GM12878 (cell line): ENCODE measurements around the gene RIC1. TPM values are rescaled to one million over a fixed set of nuclear protein-coding genes. Genes with fewer than 3 reads are reported as not detected.

Source experiments
- ATAC-seq: fragments of 200-7000 bp; cut with Tn5 transposase; 3 replicates; pipeline ENCODE4 v1.9.1; 2020; ENCODE audit warnings: mild to moderate bottlenecking, moderate library complexity
- BruUV-seq: library from RNA; stranded (reverse); fragments of 400-500 nt; replicated peaks from 2 replicates; lab custom pipeline; 2021; lab: Mats Ljungman, UMichigan
- CTCF ChIA-PET: fragments of 300-600 bp; sonication (Branson Sonifier 250); formaldehyde crosslinking; extraction: SDS; loops from one replicate; lab custom pipeline; 2021; ENCODE audit warnings: inconsistent platforms; lab: Yijun Ruan, JAX
- POLR2A ChIA-PET: fragments of 350-600 bp; formaldehyde crosslinking; extraction: SDS; loops from one replicate; lab custom pipeline; 2021; ENCODE audit warnings: inconsistent platforms; lab: Charles Lee
- RAD21 ChIA-PET: fragments of 300-600 bp; sonication (Branson Sonifier 250); formaldehyde crosslinking; loops from one replicate; lab custom pipeline; 2023; ENCODE audit warnings: antibody characterized with exemption; ENCODE audit not compliant: unreplicated experiment; lab: Charles Lee
- SMC1A ChIA-PET: fragments of 300-600 bp; sonication (Branson Sonifier 250); formaldehyde crosslinking; loops from one replicate; lab custom pipeline; 2023; ENCODE audit not compliant: unreplicated experiment, uncharacterized antibody; lab: Charles Lee
- DNase-seq: peaks from one replicate; pipeline ENCODE4 v3.0.0-alpha.2; 2011; ENCODE audit warnings: low read depth, low spot score
- FAIRE-seq: peaks from 3 replicates; lab custom pipeline; 2011; peaks lifted over from hg19 to GRCh38; lab: Jason Lieb, UNC
- H2AFZ ChIP-seq: 2 replicates; pipeline ENCODE4 v1.6.0; 2011; ENCODE audit warnings: low read depth, low read length, control low read depth; ENCODE audit not compliant: control insufficient read depth
- H3K27ac ChIP-seq: 2 replicates; pipeline ENCODE4 v1.5.1; 2011; ENCODE audit warnings: control low read depth; ENCODE audit not compliant: control insufficient read depth, insufficient read depth
- H3K27me3 ChIP-seq, 2 experiments: replicated peaks in 1 of 2; 2 replicates each; pipeline versions ENCODE4 v1.6.0 to v1.6.1; 2011; ENCODE audit warnings: low read length in 1 of 2; ENCODE audit not compliant: control insufficient read depth in 2 of 2, insufficient read depth in 2 of 2
- H3K36me3 ChIP-seq, 2 experiments: 2 replicates each; pipeline ENCODE4 v1.5.1; 2011; ENCODE audit warnings: low read length in 1 of 2; ENCODE audit not compliant: control insufficient read depth in 2 of 2, insufficient read depth in 2 of 2
- H3K4me1 ChIP-seq: 2 replicates; pipeline ENCODE4 v1.6.1; 2011; ENCODE audit warnings: mild to moderate bottlenecking, low read length, moderate library complexity, mixed read lengths; ENCODE audit not compliant: control insufficient read depth, insufficient read depth
- H3K4me2 ChIP-seq: 2 replicates; pipeline ENCODE4 v1.6.0; 2011; ENCODE audit warnings: control low read depth; ENCODE audit not compliant: control insufficient read depth, insufficient read depth
- H3K4me3 ChIP-seq: fragments of 200-600 bp; sonication (generic); 2 replicates; pipeline ENCODE4 v1.5.1; 2016
- H3K79me2 ChIP-seq: 2 replicates; pipeline ENCODE4 v1.6.0; 2011; ENCODE audit warnings: low read length; ENCODE audit not compliant: control insufficient read depth, insufficient read depth
- H3K9ac ChIP-seq: 2 replicates; pipeline ENCODE4 v1.8.0; 2011; ENCODE audit warnings: low read length, control low read depth, mixed read lengths; ENCODE audit not compliant: control insufficient read depth, insufficient read depth
- H3K9me3 ChIP-seq: replicated peaks from 3 replicates; pipeline ENCODE4 v1.5.1; 2011; ENCODE audit warnings: mild to moderate bottlenecking, low read length; ENCODE audit not compliant: control insufficient read depth, insufficient read depth
- H4K20me1 ChIP-seq: 2 replicates; pipeline ENCODE4 v1.6.0; 2011; ENCODE audit not compliant: control insufficient read depth, insufficient read depth
- E4F1 ChIP-seq: fragments of 450-650 bp; IDR thresholded peaks from 2 replicates; pipeline ENCODE4 v1.6.1; 2018; ENCODE audit warnings: borderline replicate concordance, mild to moderate bottlenecking; ENCODE audit not compliant: partially characterized antibody
- HCFC1 ChIP-seq: fragments of 150-350 bp; IDR thresholded peaks from 2 replicates; pipeline ENCODE4 v1.6.1; 2014; ENCODE audit warnings: low read length
- KAT2A ChIP-seq: conservative IDR thresholded peaks from 2 replicates; pipeline ENCODE4 v1.6.1; 2011; ENCODE audit warnings: low read depth, low read length; ENCODE audit not compliant: control insufficient read depth
- MTA3 ChIP-seq: IDR thresholded peaks from 2 replicates; pipeline ENCODE4 v1.6.1; 2012; ENCODE audit warnings: low read length, inconsistent platforms, borderline replicate concordance
- NR2C2 ChIP-seq: IDR thresholded peaks from 2 replicates; pipeline ENCODE4 v1.6.1; 2011; ENCODE audit warnings: borderline replicate concordance, low read depth; ENCODE audit not compliant: control insufficient read depth, insufficient read length
- RCOR1 ChIP-seq: conservative IDR thresholded peaks from 2 replicates; pipeline ENCODE4 v1.6.1; 2012; ENCODE audit warnings: low read depth, low read length, improper control_type of control experiment
- SMAD1 ChIP-seq: fragments of 450-650 bp; IDR thresholded peaks from 2 replicates; pipeline ENCODE4 v1.6.1; 2018; ENCODE audit warnings: mild to moderate bottlenecking, low read depth; ENCODE audit not compliant: partially characterized antibody
- STAT3 ChIP-seq: IDR thresholded peaks from 2 replicates; pipeline ENCODE4 v1.6.1; 2011; ENCODE audit warnings: low read depth, low read length, improper control_type of control experiment
- YBX1 ChIP-seq: fragments of 450-650 bp; IDR thresholded peaks from 2 replicates; pipeline ENCODE4 v1.6.1; 2016; ENCODE audit warnings: antibody characterized with exemption
- ZBTB33 ChIP-seq: fragments of 450-650 bp; IDR thresholded peaks from 2 replicates; pipeline ENCODE4 v1.6.1; 2017; ENCODE audit warnings: mild to moderate bottlenecking
- ZNF622 ChIP-seq: fragments of 450-650 bp; IDR thresholded peaks from 2 replicates; pipeline ENCODE4 v1.6.1; 2017; ENCODE audit warnings: mild to moderate bottlenecking, inconsistent platforms
- WGBS: methylation state at CpG from one replicate; pipeline ENCODE4 v1.1.6; 2016; ENCODE audit warnings: low lambda C conversion rate; ENCODE audit not compliant: insufficient replicate concordance, insufficient coverage; ENCODE audit errors: missing lambda C conversion rate; 5-methylcytosine and 5-hydroxymethylcytosine counted together
- in situ Hi-C: fragments of 300-500 bp; cut with MboI; formaldehyde crosslinking; loops from 9 replicates; pipeline ENCODE4 v1.14.3; 2018; ENCODE audit warnings: mixed read lengths
- intact Hi-C: fragments of 100-400 bp; cut with micrococcal nuclease; formaldehyde crosslinking; loops from one replicate; pipeline ENCODE4 v1.14.2; 2022; ENCODE audit not compliant: unreplicated experiment
- polyA plus RNA-seq, 11 experiments: library from polyadenylated mRNA; depleted of rRNA in 4 of 11; unstranded in 6 of 11; stranded (reverse) in 5 of 11; fragments of >200 nt; fragmentation: Nextera tagmentation in 4 of 11; fragmentation: Illumina TruSeq in 1 of 11; extraction: Ambion mirVana in 4 of 11; extraction: Trizol in 1 of 11; gene quantifications; 1 replicate in 1 of 11; 2 replicates in 10 of 11; pipeline versions ENCODE4 v1.2.1 to v1.2.3, GENCODE V29; 2011 to 2016; ENCODE audit warnings: inconsistent platforms in 2 of 11, missing spikeins in 2 of 11, low read depth in 1 of 11
- total RNA-seq, 4 experiments: library from RNA; depleted of rRNA in 3 of 4; stranded (reverse); fragments of >200 nt in 3 of 4; fragmentation: Illumina TruSeq in 1 of 4; extraction: Trizol in 1 of 4; gene quantifications; 2 replicates each; pipeline versions ENCODE4 v1.2.1 to v1.2.3, GENCODE V29; 2013 to 2021

The RIC1 gene
- total and polyA plus RNA-seq, 10 of the 15 experiments (the other 5 are each of a cell fraction or from before 2014, with no cell fraction given): 6.2 to 59.8 (median 33.3) TPM

- TF ChIP-seq STAT3 (no peak), HCFC1 (no peak), RCOR1 (no peak), ZNF622 (no peak), ZBTB33 (no peak)
- TF ChIP-seq, all 136 proteins: peak for 0
These were observed 55.2 kb downstream of the RIC1 start (continued) for GRCh38 chr9:5684101-5684500.

GRCh38 chr9:5688109-5688508, 59.2 kb downstream of the RIC1 start:
- peak; percentile 59 for FAIRE-seq
- Histone ChIP-seq H3K9ac (no peak overlapping the region), H3K4me1 (no peaks in the 10 kb centered on the region), H4K20me1 (no peaks in the 10 kb centered on the region), H3K4me3 (no peak overlapping the region), H3K27me3 (no peaks in the 10 kb centered on the region), H3K27ac (no peak overlapping the region), H3K79me2 (peaks cover 20% of the 10 kb centered on the region), H3K36me3 (peaks cover 0 to 3% of the 10 kb centered on the region in 2 experiments; a peak in 3 of 4 replicates), H3K9me3 (peaks cover 4% of the 10 kb centered on the region)
- CTCF ChIA-PET: no interaction called here
- SMC1A ChIA-PET: interaction anchor here (0.7 to 1.5 kb wide), 3 partner anchors 15 to 79 kb away, joined by 3 read pairs; partner anchors contain the start of gene RIC1
- POLR2A ChIA-PET: no interaction called here
- in situ Hi-C loops: no loop called here
- no peak for DNase-seq
- WGBS: 46% methylated on average over 1 of the region's 1 CpG
- no TSS peak for BruUV-seq
- peak; percentile 45; the same call in 2 of the 3 replicates for ATAC-seq
- no peak for TF ChIP-seq SMAD1
- TF ChIP-seq YBX1: no peak
- TF ChIP-seq MTA3: no peak
- TF ChIP-seq NR2C2: no peak
- no peak for TF ChIP-seq KAT2A
- TF ChIP-seq E4F1: no peak
- TF ChIP-seq, all 136 proteins: peak for 0
- RAD21 ChIA-PET: no interaction called here
- Histone ChIP-seq H2AFZ (no peak overlapping the region), H3K4me2 (no peak overlapping the region)
- intact Hi-C loops: no loop called here
